Right lobe of liver (tissue), 6 donors: Measurements from ENCODE around the gene SULT2B1. TPM values are rescaled to one million over a fixed set of nuclear protein-coding genes. Genes with fewer than 3 reads are reported as not detected.

Experiments used
- ATAC-seq, 4 donors: fragments of 200-7000 bp; cut with Tn5 transposase; one replicate each; pipeline ENCODE4 v1.9.1; 2020; ENCODE audit warnings: mild to moderate bottlenecking in 4 of 4, moderate library complexity in 4 of 4
- DNase-seq, 3 donors: peaks; one replicate each; pipeline ENCODE4 v3.0.0-alpha.2; 2020
- H3K27ac ChIP-seq, 3 donors: fragments of 200-600 bp; one replicate each; pipeline ENCODE4 v1.8.0; 2022
- H3K27me3 ChIP-seq, 2 donors: fragments of 200-600 bp; one replicate each; pipeline ENCODE4 v1.8.0; 2022
- H3K36me3 ChIP-seq, 4 donors: fragments of 200-600 bp; sonication (generic) in 1 of 4; one replicate each; pipeline versions ENCODE4 v1.5.1 to v1.8.0; 2017 to 2022; ENCODE audit warnings: control low read depth in 1 of 4
- H3K4me1 ChIP-seq, 4 donors: fragments of 200-600 bp; sonication (generic) in 1 of 4; one replicate each; pipeline versions ENCODE4 v1.5.1 to v1.8.0; 2017 to 2022; ENCODE audit warnings: control low read depth in 1 of 4
- H3K4me3 ChIP-seq, 3 donors: fragments of 200-600 bp; one replicate each; pipeline ENCODE4 v1.8.0; 2022
- H3K9me3 ChIP-seq, 4 donors: fragments of 200-600 bp; sonication (generic) in 1 of 4; one replicate each; pipeline versions ENCODE4 v1.5.1 to v1.8.0; 2017 to 2022; ENCODE audit warnings: control low read depth in 1 of 4
- POLR2A ChIP-seq: fragments of 450-650 bp; IDR thresholded peaks from one replicate; pipeline ENCODE4 v1.6.1; 2017; ENCODE audit warnings: antibody characterized with exemption, mild to moderate bottlenecking
- WGBS: methylation state at CpG from one replicate; pipeline ENCODE4 v1.1.6; 2018; ENCODE audit warnings: low coverage, low lambda C conversion rate; ENCODE audit not compliant: insufficient coverage; ENCODE audit errors: missing lambda C conversion rate; 5-methylcytosine and 5-hydroxymethylcytosine counted together
- intact Hi-C, 2 donors: fragments of 100-400 bp; cut with DNase I; formaldehyde crosslinking; loops; one replicate each; pipeline versions ENCODE4 v1.11.2 to v1.14.1; 2022
- total RNA-seq, 6 experiments: library from RNA; depleted of rRNA in 2 of 6; stranded (reverse); fragments of >200 nt in 2 of 6; fragmentation: NEBNext Ultra II Directional in 3 of 6; extraction: Animal tissue kit (Norgen Biotek cat#: 25700) in 3 of 6; gene quantifications; one replicate each; pipeline versions ENCODE4 v1.1.0 to v1.2.4, GENCODE V29; 2016 to 2023
- TF ChIP-seq, protein P1 (sequence below), 4 donors: fragments of 200-600 bp in 3 of 4; fragments of 450-650 bp in 1 of 4; IDR thresholded peaks; one replicate each; pipeline versions ENCODE4 v1.5.1 to v1.8.0; 2016 to 2022; ENCODE audit warnings: antibody characterized with exemption in 4 of 4, mild to moderate bottlenecking in 2 of 4
- donor health status: DM: no; HTN: yes; CAD: no.
- donor health status: DM: no; HTN: no; CAD: no.
- donor health status: DM: no; HTN: no; CAD: no.
- donor health status: DM: no; HTN: yes; CAD: no.
- donor health status: DM: no; HTN: yes; CAD: no.

Gene SULT2B1
- total RNA-seq, 6 experiments from 2014 or later: 0.61 TPM; not detected in 5

DNA sequence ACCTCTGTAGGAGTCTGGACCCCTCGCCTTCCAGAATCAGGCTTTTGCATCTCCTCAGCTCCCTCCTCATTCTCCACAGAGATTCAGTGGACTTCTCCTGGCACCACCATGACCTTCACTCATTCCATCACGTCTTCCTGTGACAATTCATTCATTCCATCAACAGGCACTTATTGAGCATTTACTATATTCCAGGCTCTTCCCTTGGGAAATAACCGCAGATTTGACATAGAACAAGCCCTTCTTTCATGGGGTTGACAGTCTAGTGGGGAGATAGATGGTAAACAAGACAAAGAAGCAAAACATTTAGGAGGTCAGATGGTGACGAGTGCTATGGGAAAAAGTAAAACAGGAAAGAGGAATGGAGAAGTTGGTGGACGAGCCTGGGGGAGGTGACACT is 2.6 kb upstream of the SULT2B1 start:
- Histone ChIP-seq H3K4me1 (no peaks in the 10 kb centered on the region), H3K4me3 (no peak overlapping the region), H3K9me3 (no peaks in the 10 kb centered on the region), H3K36me3 (no peaks in the 10 kb centered on the region), H3K27ac (no peak overlapping the region), H3K27me3 (no peaks in the 10 kb centered on the region)
- no peak for ATAC-seq
- no peak for TF ChIP-seq POLR2A
- TF ChIP-seq, protein P1, sequence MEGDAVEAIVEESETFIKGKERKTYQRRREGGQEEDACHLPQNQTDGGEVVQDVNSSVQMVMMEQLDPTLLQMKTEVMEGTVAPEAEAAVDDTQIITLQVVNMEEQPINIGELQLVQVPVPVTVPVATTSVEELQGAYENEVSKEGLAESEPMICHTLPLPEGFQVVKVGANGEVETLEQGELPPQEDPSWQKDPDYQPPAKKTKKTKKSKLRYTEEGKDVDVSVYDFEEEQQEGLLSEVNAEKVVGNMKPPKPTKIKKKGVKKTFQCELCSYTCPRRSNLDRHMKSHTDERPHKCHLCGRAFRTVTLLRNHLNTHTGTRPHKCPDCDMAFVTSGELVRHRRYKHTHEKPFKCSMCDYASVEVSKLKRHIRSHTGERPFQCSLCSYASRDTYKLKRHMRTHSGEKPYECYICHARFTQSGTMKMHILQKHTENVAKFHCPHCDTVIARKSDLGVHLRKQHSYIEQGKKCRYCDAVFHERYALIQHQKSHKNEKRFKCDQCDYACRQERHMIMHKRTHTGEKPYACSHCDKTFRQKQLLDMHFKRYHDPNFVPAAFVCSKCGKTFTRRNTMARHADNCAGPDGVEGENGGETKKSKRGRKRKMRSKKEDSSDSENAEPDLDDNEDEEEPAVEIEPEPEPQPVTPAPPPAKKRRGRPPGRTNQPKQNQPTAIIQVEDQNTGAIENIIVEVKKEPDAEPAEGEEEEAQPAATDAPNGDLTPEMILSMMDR (IDR thresholded peaks at IDR 0.05): no peak
- DNase-seq: no peak
- WGBS: 41% methylated on average over 5 of the region's 5 CpGs
- intact Hi-C loops: no loop called here

DNA sequence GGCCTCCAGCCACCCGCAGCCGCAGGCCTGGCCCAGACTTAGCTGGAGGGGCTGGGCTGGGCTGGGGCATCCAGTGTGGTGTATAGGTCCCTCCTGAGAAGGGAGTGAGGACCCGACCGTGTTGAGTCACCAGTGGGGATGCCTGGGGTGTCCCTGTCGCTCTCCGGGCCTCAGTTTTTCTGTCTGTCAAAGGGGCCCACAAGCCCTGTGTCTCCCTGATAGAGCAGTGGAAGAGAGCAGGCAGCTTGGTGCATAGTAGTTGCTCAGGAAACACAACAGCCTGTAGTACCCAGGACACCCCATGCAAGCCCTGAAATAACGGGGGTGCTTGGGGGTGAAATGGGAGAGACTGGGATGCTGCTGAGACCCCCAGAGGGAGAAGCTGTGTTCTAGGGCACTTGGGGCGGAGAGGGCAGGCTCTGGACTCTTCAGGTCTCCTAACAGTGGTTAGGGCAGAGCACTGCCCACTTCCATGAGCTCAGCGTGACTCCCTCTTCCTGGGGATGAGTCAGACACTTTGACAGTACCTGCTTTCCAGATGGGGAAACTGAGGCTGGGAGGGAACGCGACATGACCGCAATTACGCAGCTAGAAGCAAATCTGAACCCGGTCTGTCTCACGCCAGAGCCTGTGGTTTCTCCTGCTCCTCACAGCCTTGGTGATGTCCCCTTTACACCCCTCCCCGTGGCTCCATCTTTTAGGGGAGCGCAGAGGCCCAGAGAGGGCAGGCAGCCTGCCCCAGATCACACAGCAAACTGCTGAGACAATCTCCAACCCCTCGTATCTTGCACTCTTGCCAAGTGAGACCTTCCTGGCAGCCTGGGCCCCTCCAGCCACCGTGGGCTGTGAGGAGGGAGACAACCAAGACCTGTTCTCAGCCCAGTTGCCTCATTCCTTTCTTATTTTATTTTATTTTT is 692 bp downstream of the SULT2B1 start:
- Histone ChIP-seq H3K9me3 (no peaks in the 10 kb centered on the region), H3K36me3 (no peaks in the 10 kb centered on the region), H3K4me3 (no peak overlapping the region), H3K4me1 (no peaks in the 10 kb centered on the region), H3K27ac (no peak overlapping the region), H3K27me3 (no peaks in the 10 kb centered on the region)
- intact Hi-C loops: no loop called here
- no peak for TF ChIP-seq POLR2A
- TF ChIP-seq, protein P1 (IDR thresholded peaks at IDR 0.05): no peak
- DNase-seq (no peak), ATAC-seq (peak in 1 of 4 donors; percentile 7)
- WGBS: 49% methylated on average over 5 of the region's 19 CpGs

DNA sequence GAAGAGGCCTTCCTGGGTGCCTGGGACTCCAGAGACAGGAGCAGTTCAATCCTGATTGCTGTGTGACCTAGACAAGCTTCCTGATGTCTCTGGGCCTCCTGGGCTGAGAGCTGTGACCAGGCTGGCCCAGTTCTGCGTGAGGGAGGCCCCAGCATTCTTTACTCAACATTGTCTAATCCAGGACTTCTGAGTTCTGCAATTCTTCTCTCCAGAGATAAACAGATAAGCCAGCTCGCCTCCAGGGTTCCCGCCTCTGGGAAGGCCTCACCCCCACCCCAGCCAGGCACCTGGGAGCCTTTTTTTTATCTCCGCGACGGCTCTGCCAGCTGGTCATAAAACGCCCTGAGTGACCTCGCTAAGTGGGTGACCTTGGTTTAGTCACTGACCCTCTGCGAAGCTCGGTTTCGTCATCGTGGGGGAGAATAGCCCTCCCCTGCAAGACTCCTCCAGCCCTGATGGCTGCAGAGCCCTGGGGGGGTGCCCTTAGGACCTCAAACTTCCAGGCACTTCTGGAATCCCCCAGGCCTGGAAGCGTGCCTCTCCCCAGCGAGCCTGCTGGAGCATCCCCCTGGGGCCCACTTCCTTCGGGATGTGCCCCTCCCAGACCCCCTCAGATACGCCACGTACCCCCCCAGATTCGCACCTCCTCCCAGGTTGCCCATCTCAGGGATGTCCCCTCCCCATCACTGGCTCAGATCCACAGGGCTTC is 1.9 kb downstream of the SULT2B1 start:
- no peak for TF ChIP-seq POLR2A
- peaks cover 0 to 6% (median 0%) of the 10 kb centered on the region in 4 donors for H3K4me1 ChIP-seq

DNA sequence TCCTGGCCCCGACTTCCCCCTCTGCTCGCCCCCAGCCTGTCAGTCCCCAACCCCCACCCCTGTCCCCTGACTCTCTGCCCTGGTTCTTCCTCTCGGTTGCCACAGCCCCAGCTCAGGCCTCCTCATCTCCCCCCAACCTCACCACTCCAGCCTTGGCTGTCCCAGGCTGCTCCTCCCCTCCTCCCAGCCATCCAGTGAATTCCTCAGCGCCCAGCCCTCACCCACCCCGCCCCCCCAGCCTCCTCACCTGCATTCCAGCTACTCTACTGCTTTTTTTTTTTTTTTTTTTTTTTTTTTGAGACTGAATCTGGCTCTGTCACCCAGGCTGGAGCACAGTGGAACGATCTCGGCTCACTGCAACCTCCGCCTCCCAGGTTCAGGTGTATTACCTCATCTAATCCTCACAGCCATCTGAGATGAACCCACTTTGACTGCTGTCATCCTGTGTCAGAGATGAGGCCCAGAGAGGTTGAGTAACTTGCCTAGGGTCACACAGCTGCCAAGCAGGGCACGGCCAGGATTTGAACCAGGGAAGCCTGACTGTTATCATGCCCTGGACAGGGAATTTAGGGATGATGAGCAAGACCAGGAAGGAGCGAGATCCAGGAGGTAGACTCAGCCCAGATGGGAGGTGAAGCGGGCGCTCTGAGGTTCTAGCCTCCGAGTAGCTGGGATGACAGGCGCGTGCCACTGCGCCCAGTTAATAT is 2.6 kb downstream of the SULT2B1 start:
- H3K4me3 ChIP-seq: no peak overlapping the region
- WGBS: 32% methylated on average over 8 of the region's 16 CpGs
- no peaks in the 10 kb centered on the region for H3K36me3 ChIP-seq
- ATAC-seq (no peak), DNase-seq (no peak)
- H3K27ac ChIP-seq: no peak overlapping the region
- H3K27me3 ChIP-seq: no peaks in the 10 kb centered on the region
- no peaks in the 10 kb centered on the region for H3K9me3 ChIP-seq
- H3K4me1 ChIP-seq: peaks cover 0 to 6% (median 0%) of the 10 kb centered on the region in 4 donors
- TF ChIP-seq, protein P1 (IDR thresholded peaks at IDR 0.05): no peak
- no peak for TF ChIP-seq POLR2A
- intact Hi-C loops: no loop called here

More for the DNA sequence above, 1.9 kb downstream of the SULT2B1 start:
- Histone ChIP-seq H3K9me3 (no peaks in the 10 kb centered on the region), H3K4me3 (no peak overlapping the region), H3K27me3 (no peaks in the 10 kb centered on the region), H3K36me3 (no peaks in the 10 kb centered on the region), H3K27ac (no peak overlapping the region)
- ATAC-seq: peak in 3 of 4 donors; percentile 18 to 30 (median 27)
- no CpG with 5 or more reads among the region's 18 CpGs for WGBS
- no peak for DNase-seq
- intact Hi-C loops: no loop called here
